Thoracic aorta (tissue), 2 donors: ENCODE results near the gene PPFIBP1. TPM values are rescaled to one million over a fixed set of nuclear protein-coding genes. Genes with fewer than 3 reads are reported as not detected.
A peak's percentile ranks its signal among the peaks of the same experiment; 100 is the strongest.
"Not testable (repeated sequence)": the region's sequence is repeated elsewhere in the genome, so short reads cannot be mapped to it uniquely, and the experiment has no call there.

Experiments used
- ATAC-seq: fragments of 150-250 bp; one replicate; pipeline ENCODE4 v1.8.0; 2017; ENCODE audit warnings: low read depth; ENCODE audit not compliant: insufficient number of reproducible peaks, low FRiP score
- DNase-seq: peaks from one replicate; pipeline ENCODE4 v3.0.0-alpha.2; 2020; ENCODE audit warnings: low spot score
- H3K27ac ChIP-seq, 2 donors: fragments of 200-600 bp; sonication (generic); 1 replicate in 1 of 2; 2 replicates in 1 of 2; pipeline ENCODE4 v1.5.1; 2016; ENCODE audit warnings: mild to moderate bottlenecking in 2 of 2, moderate library complexity in 2 of 2
- H3K27me3 ChIP-seq: fragments of 200-600 bp; sonication (generic); replicated peaks from 2 replicates; pipeline ENCODE4 v1.6.0; 2016; ENCODE audit warnings: mild to moderate bottlenecking; ENCODE audit not compliant: insufficient read depth
- H3K36me3 ChIP-seq: fragments of 200-600 bp; sonication (generic); one replicate; pipeline ENCODE4 v1.5.1; 2016
- H3K4me1 ChIP-seq, 2 donors: fragments of 200-600 bp; sonication (generic); 1 replicate in 1 of 2; 2 replicates in 1 of 2; pipeline versions ENCODE4 v1.5.1 to v1.6.0; 2016; ENCODE audit warnings: low read depth in 2 of 2, mild to moderate bottlenecking in 1 of 2; ENCODE audit not compliant: control insufficient read depth in 1 of 2
- H3K4me3 ChIP-seq: fragments of 200-600 bp; sonication (generic); 2 replicates; pipeline ENCODE4 v1.5.1; 2016; ENCODE audit warnings: mild to moderate bottlenecking
- H3K9me3 ChIP-seq: fragments of 200-600 bp; sonication (generic); 2 replicates; pipeline ENCODE4 v1.5.1; 2016
- CTCF ChIP-seq: fragments of 200-600 bp; sonication (generic); IDR thresholded peaks from one replicate; pipeline ENCODE4 v1.5.1; 2019; ENCODE audit warnings: antibody characterized with exemption
- total RNA-seq, 2 donors: library from RNA; depleted of rRNA; stranded (reverse); fragments of >200 nt; gene quantifications; one replicate each; pipeline versions ENCODE4 v1.1.0 to v1.2.3, GENCODE V29; 2016

PPFIBP1 gene
- total RNA-seq, 2 donors from 2014 or later: 103 to 232 TPM

DNA sequence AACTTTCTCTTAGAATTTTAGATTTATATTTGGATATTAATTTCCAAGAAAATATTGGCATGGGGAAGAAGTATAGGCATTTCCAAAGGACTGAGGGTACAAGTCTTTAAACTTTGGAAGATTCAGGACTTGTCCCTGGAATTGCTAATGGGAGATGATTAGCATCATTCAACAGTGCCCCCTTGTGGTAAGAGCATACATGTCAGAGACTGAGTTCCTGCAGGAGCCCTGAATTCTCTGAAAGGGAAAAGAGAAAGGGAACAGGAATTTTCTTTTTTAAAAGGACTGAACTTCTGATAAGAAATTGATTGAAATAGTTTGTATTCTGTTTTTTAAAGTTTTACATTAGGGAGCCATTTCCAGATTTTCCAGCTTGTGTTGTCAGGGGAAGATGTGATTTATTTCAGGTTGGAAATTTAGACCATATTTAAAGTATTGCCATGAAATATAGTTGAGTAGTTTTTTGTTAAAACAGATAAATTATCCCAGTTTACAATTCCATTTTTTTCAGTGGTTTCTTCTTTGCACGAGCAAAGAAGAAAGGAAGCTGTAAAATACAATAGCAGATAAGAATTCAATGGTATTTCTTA is 128.3 kb downstream of the PPFIBP1 start:
- Histone ChIP-seq H3K4me1 (peaks cover 10 to 36% of the 10 kb centered on the region in 2 donors), H3K9me3 (no peaks in the 10 kb centered on the region), H3K27me3 (no peaks in the 10 kb centered on the region), H3K4me3 (no peak overlapping the region), H3K36me3 (peaks cover 10% of the 10 kb centered on the region), H3K27ac (peak overlapping the region; percentile 17 to 49)
- DNase-seq (peak; percentile 45), ATAC-seq (no peak)
- peak; percentile 87 for TF ChIP-seq CTCF

GRCh38 chr12:27653661-27654060 is 129.7 kb downstream of the PPFIBP1 start:
- Histone ChIP-seq H3K27me3 (no peaks in the 10 kb centered on the region), H3K27ac (peak overlapping the region in 1 of 2 donors; percentile 30), H3K4me3 (peak overlapping the region; percentile 20), H3K9me3 (no peaks in the 10 kb centered on the region), H3K36me3 (peaks cover 7% of the 10 kb centered on the region), H3K4me1 (peaks cover 10 to 45% of the 10 kb centered on the region in 2 donors)
- ATAC-seq: no peak
- no peak for TF ChIP-seq CTCF
- no peak for DNase-seq

- DNase-seq, H3K27me3 ChIP-seq, H3K9me3 ChIP-seq, ATAC-seq, H3K4me3 ChIP-seq, H3K36me3 ChIP-seq: not testable (repeated sequence)
- H3K27ac ChIP-seq: peak overlapping the region in 1 of 2 donors; percentile 81
- peaks cover 10 to 45% of the 10 kb centered on the region in 2 donors for H3K4me1 ChIP-seq
These were observed 131.5 kb downstream of the PPFIBP1 start for GRCh38 chr12:27655476-27655875.

- Histone ChIP-seq H3K36me3 (peaks cover 3% of the 10 kb centered on the region), H3K4me3 (peak overlapping the region; percentile 19), H3K4me1 (peaks cover 10 to 35% of the 10 kb centered on the region in 2 donors), H3K9me3 (no peaks in the 10 kb centered on the region), H3K27me3 (no peaks in the 10 kb centered on the region), H3K27ac (peak overlapping the region; percentile 80 to 81)
- no peak for ATAC-seq
- no peak for DNase-seq
- TF ChIP-seq CTCF: no peak
These were observed 133.3 kb downstream of the PPFIBP1 start for GRCh38 chr12:27657296-27657695.

DNA sequence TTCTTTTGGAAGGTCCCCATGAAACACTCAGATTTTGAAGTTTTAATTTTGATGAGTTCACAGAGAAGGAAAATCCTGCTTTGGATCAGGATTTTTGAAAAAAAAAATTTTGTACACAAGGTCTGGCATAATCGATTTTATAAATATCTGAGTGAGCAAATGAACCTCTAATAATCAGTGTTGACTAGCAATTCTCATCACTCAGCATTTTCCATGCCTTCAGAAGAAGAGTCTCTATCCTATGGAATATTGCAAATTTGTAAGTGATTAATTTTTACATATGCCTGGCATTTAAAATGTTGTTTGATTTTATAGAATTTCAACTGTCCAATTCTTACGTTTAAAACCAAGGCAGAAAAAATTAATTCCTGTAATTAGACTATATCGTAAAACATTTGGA is 141.7 kb downstream of the PPFIBP1 start:
- DNase-seq: no peak
- peaks cover 15 to 41% of the 10 kb centered on the region in 2 donors for H3K4me1 ChIP-seq
- peak overlapping the region in 1 of 2 donors; percentile 85 for H3K27ac ChIP-seq
- H3K27me3 ChIP-seq: no peaks in the 10 kb centered on the region
- H3K9me3 ChIP-seq: no peaks in the 10 kb centered on the region
- TF ChIP-seq CTCF: no peak
- no peak for ATAC-seq
- H3K36me3 ChIP-seq: peaks cover 15% of the 10 kb centered on the region
- no peak overlapping the region for H3K4me3 ChIP-seq

GRCh38 chr12:27666510-27666909 is 142.5 kb downstream of the PPFIBP1 start:
- ATAC-seq (no peak), DNase-seq (no peak)
- Histone ChIP-seq H3K36me3 (peaks cover 12% of the 10 kb centered on the region), H3K4me1 (peaks cover 15 to 46% of the 10 kb centered on the region in 2 donors), H3K27me3 (no peaks in the 10 kb centered on the region), H3K9me3 (no peaks in the 10 kb centered on the region), H3K4me3 (no peak overlapping the region), H3K27ac (peak overlapping the region; percentile 58 to 85)
- no peak for TF ChIP-seq CTCF
